HCT116 (cell line): ENCODE data around the gene PROX2. TPM values are rescaled to one million over a fixed set of nuclear protein-coding genes. Genes with fewer than 3 reads are reported as not detected.

Experiments used
- ATAC-seq: fragments of 200-7000 bp; cut with Tn5 transposase; 2 replicates; pipeline ENCODE4 v1.9.1; 2020; ENCODE audit warnings: mild to moderate bottlenecking, moderate library complexity
- BruUV-seq: library from RNA; stranded (reverse); fragments of 400-500 nt; replicated peaks from 2 replicates; lab custom pipeline; 2021; lab: Mats Ljungman, UMichigan
- CTCF ChIA-PET: fragments of 300-600 bp; sonication (Branson Sonifier 250); formaldehyde crosslinking; loops from one replicate; lab custom pipeline; 2021; ENCODE audit warnings: antibody characterized with exemption; lab: Charles Lee
- POLR2A ChIA-PET: fragments of 300-600, 350-600 bp; sonication (Branson Sonifier 250); formaldehyde crosslinking; loops from one replicate; lab custom pipeline; 2021; ENCODE audit warnings: antibody characterized with exemption; lab: Charles Lee
- RAD21 ChIA-PET, 2 experiments: fragments of 300-600 bp; sonication (Branson Sonifier 250); formaldehyde crosslinking; loops; one replicate each; lab custom pipeline; 2023; ENCODE audit warnings: low total read pairs in 2 of 2; ENCODE audit not compliant: uncharacterized antibody in 2 of 2, unreplicated experiment in 2 of 2, low non-redundant PET in 1 of 2; lab: Charles Lee
- DNase-seq: peaks from one replicate; pipeline ENCODE4 v3.0.0-alpha.2; 2010; ENCODE audit warnings: low read depth, low spot score
- H2AFZ ChIP-seq: fragments of 200-600 bp; shearing (Covaris generic), sonication (generic); 2 replicates; pipeline ENCODE4 v1.6.1; 2017; ENCODE audit warnings: low read depth, mixed run types, mixed read lengths, antibody characterized with exemption, low read length; ENCODE audit not compliant: poor library complexity, severe bottlenecking
- H3K27ac ChIP-seq: 2 replicates; pipeline ENCODE4 v1.5.1; 2012; ENCODE audit warnings: low read depth, low read length
- H3K27me3 ChIP-seq: fragments of 200-600 bp; sonication (generic); 2 replicates; pipeline ENCODE4 v1.6.1; 2016; ENCODE audit warnings: mixed run types, low read length, mixed read lengths; ENCODE audit not compliant: insufficient read depth
- H3K36me3 ChIP-seq, 2 experiments: fragments of 200-500 bp in 1 of 2; fragments of 200-600 bp in 1 of 2; sonication (Bioruptor generic) in 1 of 2; sonication (generic) in 1 of 2; 2 replicates each; pipeline versions ENCODE4 v1.5.1 to v1.6.1; 2014 to 2016; ENCODE audit warnings: low read length in 2 of 2, inconsistent platforms in 1 of 2, mixed read lengths in 1 of 2, mixed run types in 1 of 2; ENCODE audit not compliant: insufficient read depth in 2 of 2, control insufficient read depth in 1 of 2
- H3K4me1 ChIP-seq, 2 experiments: fragments of 200-600 bp in 1 of 2; sonication (generic) in 1 of 2; 2 replicates each; pipeline versions ENCODE4 v1.5.1 to v1.6.1; 2012 to 2017; ENCODE audit warnings: low read length in 2 of 2, inconsistent platforms in 1 of 2, mild to moderate bottlenecking in 1 of 2, mixed read lengths in 1 of 2, mixed run types in 1 of 2, moderate library complexity in 1 of 2; ENCODE audit not compliant: insufficient read depth in 2 of 2, control insufficient read depth in 1 of 2
- H3K4me2 ChIP-seq: fragments of 200-600 bp; sonication (generic); 2 replicates; pipeline ENCODE4 v1.6.1; 2017; ENCODE audit warnings: mixed run types, low read length, mixed read lengths
- H3K4me3 ChIP-seq, 2 experiments: fragments of 200-600 bp in 1 of 2; sonication (generic) in 1 of 2; replicated peaks in 1 of 2; 2 replicates each; pipeline ENCODE4 v1.5.1; 2011 to 2016; ENCODE audit warnings: low read length in 2 of 2, control low read depth in 1 of 2, low read depth in 1 of 2, mild to moderate bottlenecking in 1 of 2, mixed read lengths in 1 of 2, mixed run types in 1 of 2
- H3K79me2 ChIP-seq: fragments of 200-600 bp; sonication (generic); 2 replicates; pipeline ENCODE4 v1.6.1; 2017; ENCODE audit warnings: mild to moderate bottlenecking, mixed run types, low read length, moderate library complexity, mixed read lengths; ENCODE audit not compliant: insufficient read depth
- H3K9ac ChIP-seq: fragments of 200-600 bp; sonication (generic); 2 replicates; pipeline ENCODE4 v1.6.1; 2016; ENCODE audit warnings: low read length, mixed read lengths
- H3K9me2 ChIP-seq: fragments of 200-600 bp; sonication (generic), shearing (Covaris generic); 2 replicates; pipeline ENCODE4 v1.6.1; 2017; ENCODE audit warnings: mixed run types, mild to moderate bottlenecking, moderate library complexity; ENCODE audit not compliant: insufficient read depth
- H3K9me3 ChIP-seq, 2 experiments: fragments of 200-500 bp in 1 of 2; fragments of 200-600 bp in 1 of 2; sonication (Bioruptor generic) in 1 of 2; sonication (generic) in 1 of 2; 2 replicates each; pipeline ENCODE4 v1.6.1; 2014 to 2017; ENCODE audit warnings: low read length in 2 of 2, mixed read lengths in 2 of 2, inconsistent platforms in 1 of 2, low read depth in 1 of 2, mild to moderate bottlenecking in 1 of 2, mixed run types in 1 of 2, moderate library complexity in 1 of 2; ENCODE audit not compliant: control insufficient read depth in 1 of 2, insufficient read depth in 1 of 2
- H4K20me1 ChIP-seq: fragments of 200-600 bp; sonication (generic), shearing (Covaris generic); 2 replicates; pipeline ENCODE4 v1.6.1; 2017; ENCODE audit warnings: mixed run types, mild to moderate bottlenecking, moderate library complexity; ENCODE audit not compliant: insufficient read depth
- ATF3 ChIP-seq: IDR thresholded peaks from 2 replicates; pipeline ENCODE4 v1.6.1; 2012
- CEBPB ChIP-seq: IDR thresholded peaks from 2 replicates; pipeline ENCODE4 v1.6.1; 2012; ENCODE audit warnings: low read depth
- CTCF ChIP-seq, 3 experiments: fragments of 200-600 bp in 1 of 3; sonication (generic) in 1 of 3; IDR thresholded peaks in 2 of 3; conservative IDR thresholded peaks in 1 of 3; 2 replicates each; pipeline ENCODE4 v1.5.1; 2012 to 2017; ENCODE audit warnings: low read depth in 2 of 3, low read length in 2 of 3, antibody characterized with exemption in 1 of 3, borderline replicate concordance in 1 of 3, control low read depth in 1 of 3, mild to moderate bottlenecking in 1 of 3, mixed read lengths in 1 of 3, mixed run types in 1 of 3, moderate library complexity in 1 of 3; ENCODE audit not compliant: insufficient read depth in 1 of 3
- ELF1 ChIP-seq: IDR thresholded peaks from 2 replicates; pipeline ENCODE4 v1.6.1; 2012; ENCODE audit warnings: low read depth, borderline replicate concordance
- EZH2 ChIP-seq: fragments of 200-600 bp; sonication (generic); IDR thresholded peaks from 2 replicates; pipeline ENCODE4 v1.6.1; 2017; ENCODE audit warnings: antibody characterized with exemption, mixed run types
- JUND ChIP-seq: IDR thresholded peaks from 2 replicates; pipeline ENCODE4 v1.6.1; 2012
- POLR2A ChIP-seq: IDR thresholded peaks from 2 replicates; pipeline ENCODE4 v1.7.0; 2011; ENCODE audit warnings: borderline replicate concordance; ENCODE audit not compliant: insufficient read depth, insufficient read length; ENCODE audit errors: extremely low read depth
- POLR2AphosphoS5 ChIP-seq: IDR thresholded peaks from 2 replicates; pipeline ENCODE4 v1.6.1; 2011; ENCODE audit warnings: mild to moderate bottlenecking, low read depth, low read length, moderate library complexity
- REST ChIP-seq: IDR thresholded peaks from 2 replicates; pipeline ENCODE4 v1.6.1; 2012; ENCODE audit warnings: low read depth
- SIN3A ChIP-seq: IDR thresholded peaks from 2 replicates; pipeline ENCODE4 v1.6.1; 2012; ENCODE audit warnings: low read depth
- SP1 ChIP-seq: IDR thresholded peaks from 2 replicates; pipeline ENCODE4 v1.6.1; 2012; ENCODE audit warnings: low read depth
- SRF ChIP-seq: IDR thresholded peaks from 2 replicates; pipeline ENCODE4 v1.6.1; 2012; ENCODE audit warnings: low read depth
- YY1 ChIP-seq: IDR thresholded peaks from 2 replicates; pipeline ENCODE4 v1.6.1; 2011; ENCODE audit warnings: low read length, low read depth, moderate library complexity, mild to moderate bottlenecking; ENCODE audit not compliant: insufficient replicate concordance; ENCODE audit errors: extremely low read depth
- ZBTB33 ChIP-seq: IDR thresholded peaks from 2 replicates; pipeline ENCODE4 v1.6.1; 2011; ENCODE audit warnings: mild to moderate bottlenecking, low read length, moderate library complexity; ENCODE audit not compliant: insufficient replicate concordance; ENCODE audit errors: extremely low read depth
- ZFX ChIP-seq: fragments of 450-650 bp; IDR thresholded peaks from 2 replicates; pipeline ENCODE4 v1.6.1; 2017
- ZNF274 ChIP-seq: fragments of 200-500 bp; sonication (Bioruptor generic); IDR thresholded peaks from 2 replicates; pipeline ENCODE4 v1.6.1; 2014; ENCODE audit warnings: mild to moderate bottlenecking, low read depth, low read length, inconsistent platforms
- intact Hi-C: fragments of 100-400 bp; cut with micrococcal nuclease; formaldehyde crosslinking; loops from 2 replicates; pipeline ENCODE4 v1.10.0; 2022
- total RNA-seq: library from RNA; stranded (reverse); gene quantifications from one replicate; pipeline ENCODE4 v1.2.1, GENCODE V29; 2021; ENCODE audit not compliant: unreplicated experiment

Gene PROX2
- total RNA-seq, 1 experiment from 2014 or later, result not detected

GRCh38 chr14:74861734-74862090 is 14.2 kb downstream of the PROX2 start:
- CTCF ChIA-PET, result interaction anchor here (0.6 to 6.9 kb wide), 13 partner anchors 9 to 436 kb away, joined by 3 to 94 read pairs (median 7); partner anchors contain the start of genes DLST and PROX2
- H3K9me3 ChIP-seq, result no peaks in the 10 kb centered on the region
- no peak overlapping the region for H3K9ac ChIP-seq
- ATAC-seq (no peak), DNase-seq (no peak)
- no peaks in the 10 kb centered on the region for H3K27me3 ChIP-seq
- H3K4me1 ChIP-seq, result peaks cover 0 to 4% of the 10 kb centered on the region in 2 experiments; a peak in 1 of 4 replicates
- no peak overlapping the region for H2AFZ ChIP-seq
- H3K36me3 ChIP-seq, result no peaks in the 10 kb centered on the region
- intact Hi-C loops, result loop anchor here (1.0 to 2.0 kb wide), 3 partner anchors 44 to 445 kb away; no protein-coding TSS in a partner anchor
- POLR2A ChIA-PET, result interaction anchor here (1.1 kb wide), 1 partner anchor 434 kb away, joined by 6 read pairs; no protein-coding TSS in a partner anchor
- RAD21 ChIA-PET, result interaction anchor here (2.3 to 2.5 kb wide), 2 partner anchors 44 to 45 kb away, joined by 12 to 13 read pairs; no protein-coding TSS in a partner anchor
- H3K4me3 ChIP-seq, result no peak overlapping the region
- no peak overlapping the region for H3K4me2 ChIP-seq
- H4K20me1 ChIP-seq, result no peaks in the 10 kb centered on the region
- no TSS peak for BruUV-seq
- no peak overlapping the region for H3K27ac ChIP-seq
- no peak for TF ChIP-seq SP1
- TF ChIP-seq ZNF274, result no peak
- TF ChIP-seq EZH2, result no peak
- no peak for TF ChIP-seq ELF1
- no peak for TF ChIP-seq SRF
- TF ChIP-seq POLR2AphosphoS5, result no peak
- TF ChIP-seq SIN3A, result no peak
- TF ChIP-seq YY1, result no peak
- no peak for TF ChIP-seq POLR2A
- no peak for TF ChIP-seq JUND
- TF ChIP-seq REST, result no peak
- no peak for TF ChIP-seq CTCF (IDR thresholded peaks at IDR 0.05 in 2 of 3, conservative IDR thresholded peaks at IDR 0.05 in 1 of 3; ENCODE audit: borderline replicate concordance in 1 of 3, insufficient read depth in 1 of 3, low read depth in 2 of 3, low read length in 2 of 3)
- TF ChIP-seq ZBTB33, result no peak
- no peak for TF ChIP-seq ZFX
- no peak for TF ChIP-seq ATF3
- no peak for TF ChIP-seq CEBPB
- TF ChIP-seq, all 23 proteins: peak for 0
- Histone ChIP-seq H3K79me2 (no peaks in the 10 kb centered on the region), H3K9me2 (no peaks in the 10 kb centered on the region)
